ENCODE data around the gene WDPCP. TPM values are rescaled to one million over a fixed set of nuclear protein-coding genes. Genes with fewer than 3 reads are reported as not detected.

Gene WDPCP
- polyA plus RNA-seq, 1 of the 3 experiments (the other 2 are of a cell fraction) = 3.1 TPM

DNA sequence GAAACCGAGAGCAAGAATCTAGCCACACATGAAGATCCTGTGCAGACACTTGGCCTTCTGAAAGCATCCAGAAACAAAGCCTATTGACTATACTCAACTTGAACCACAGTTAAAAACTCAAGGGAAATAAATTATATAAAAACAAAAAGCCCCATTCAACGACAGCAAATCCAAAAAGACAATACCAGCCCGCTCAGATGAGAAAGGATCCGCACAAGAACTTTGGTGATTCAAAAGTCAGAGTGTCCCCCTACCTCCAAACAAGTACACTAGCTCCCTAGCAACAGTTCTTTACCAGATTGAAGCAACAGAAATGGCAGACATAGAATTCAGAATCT, 163.2 kb downstream of the WDPCP start:
- TF ChIP-seq TCF12 (IDR thresholded peaks at IDR 0.05) = no peak
- TF ChIP-seq, protein P1, sequence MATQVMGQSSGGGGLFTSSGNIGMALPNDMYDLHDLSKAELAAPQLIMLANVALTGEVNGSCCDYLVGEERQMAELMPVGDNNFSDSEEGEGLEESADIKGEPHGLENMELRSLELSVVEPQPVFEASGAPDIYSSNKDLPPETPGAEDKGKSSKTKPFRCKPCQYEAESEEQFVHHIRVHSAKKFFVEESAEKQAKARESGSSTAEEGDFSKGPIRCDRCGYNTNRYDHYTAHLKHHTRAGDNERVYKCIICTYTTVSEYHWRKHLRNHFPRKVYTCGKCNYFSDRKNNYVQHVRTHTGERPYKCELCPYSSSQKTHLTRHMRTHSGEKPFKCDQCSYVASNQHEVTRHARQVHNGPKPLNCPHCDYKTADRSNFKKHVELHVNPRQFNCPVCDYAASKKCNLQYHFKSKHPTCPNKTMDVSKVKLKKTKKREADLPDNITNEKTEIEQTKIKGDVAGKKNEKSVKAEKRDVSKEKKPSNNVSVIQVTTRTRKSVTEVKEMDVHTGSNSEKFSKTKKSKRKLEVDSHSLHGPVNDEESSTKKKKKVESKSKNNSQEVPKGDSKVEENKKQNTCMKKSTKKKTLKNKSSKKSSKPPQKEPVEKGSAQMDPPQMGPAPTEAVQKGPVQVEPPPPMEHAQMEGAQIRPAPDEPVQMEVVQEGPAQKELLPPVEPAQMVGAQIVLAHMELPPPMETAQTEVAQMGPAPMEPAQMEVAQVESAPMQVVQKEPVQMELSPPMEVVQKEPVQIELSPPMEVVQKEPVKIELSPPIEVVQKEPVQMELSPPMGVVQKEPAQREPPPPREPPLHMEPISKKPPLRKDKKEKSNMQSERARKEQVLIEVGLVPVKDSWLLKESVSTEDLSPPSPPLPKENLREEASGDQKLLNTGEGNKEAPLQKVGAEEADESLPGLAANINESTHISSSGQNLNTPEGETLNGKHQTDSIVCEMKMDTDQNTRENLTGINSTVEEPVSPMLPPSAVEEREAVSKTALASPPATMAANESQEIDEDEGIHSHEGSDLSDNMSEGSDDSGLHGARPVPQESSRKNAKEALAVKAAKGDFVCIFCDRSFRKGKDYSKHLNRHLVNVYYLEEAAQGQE (IDR thresholded peaks at IDR 0.05; ENCODE audit: low read depth, low read length) = no peak
- TF ChIP-seq, protein P2, sequence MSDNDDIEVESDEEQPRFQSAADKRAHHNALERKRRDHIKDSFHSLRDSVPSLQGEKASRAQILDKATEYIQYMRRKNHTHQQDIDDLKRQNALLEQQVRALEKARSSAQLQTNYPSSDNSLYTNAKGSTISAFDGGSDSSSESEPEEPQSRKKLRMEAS (IDR thresholded peaks at IDR 0.05; ENCODE audit: low read depth) = no peak
- TF ChIP-seq, protein P3, sequence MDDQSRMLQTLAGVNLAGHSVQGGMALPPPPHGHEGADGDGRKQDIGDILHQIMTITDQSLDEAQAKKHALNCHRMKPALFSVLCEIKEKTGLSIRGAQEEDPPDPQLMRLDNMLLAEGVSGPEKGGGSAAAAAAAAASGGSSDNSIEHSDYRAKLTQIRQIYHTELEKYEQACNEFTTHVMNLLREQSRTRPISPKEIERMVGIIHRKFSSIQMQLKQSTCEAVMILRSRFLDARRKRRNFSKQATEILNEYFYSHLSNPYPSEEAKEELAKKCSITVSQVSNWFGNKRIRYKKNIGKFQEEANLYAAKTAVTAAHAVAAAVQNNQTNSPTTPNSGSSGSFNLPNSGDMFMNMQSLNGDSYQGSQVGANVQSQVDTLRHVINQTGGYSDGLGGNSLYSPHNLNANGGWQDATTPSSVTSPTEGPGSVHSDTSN (IDR thresholded peaks at IDR 0.05) = no peak
- TF ChIP-seq, protein P4, sequence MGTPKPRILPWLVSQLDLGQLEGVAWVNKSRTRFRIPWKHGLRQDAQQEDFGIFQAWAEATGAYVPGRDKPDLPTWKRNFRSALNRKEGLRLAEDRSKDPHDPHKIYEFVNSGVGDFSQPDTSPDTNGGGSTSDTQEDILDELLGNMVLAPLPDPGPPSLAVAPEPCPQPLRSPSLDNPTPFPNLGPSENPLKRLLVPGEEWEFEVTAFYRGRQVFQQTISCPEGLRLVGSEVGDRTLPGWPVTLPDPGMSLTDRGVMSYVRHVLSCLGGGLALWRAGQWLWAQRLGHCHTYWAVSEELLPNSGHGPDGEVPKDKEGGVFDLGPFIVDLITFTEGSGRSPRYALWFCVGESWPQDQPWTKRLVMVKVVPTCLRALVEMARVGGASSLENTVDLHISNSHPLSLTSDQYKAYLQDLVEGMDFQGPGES (IDR thresholded peaks at IDR 0.05; ENCODE audit: low read depth, low read length) = no peak
- TF ChIP-seq YY1 (IDR thresholded peaks at IDR 0.05; ENCODE audit: low read depth) = no peak
- TF ChIP-seq, protein P5, sequence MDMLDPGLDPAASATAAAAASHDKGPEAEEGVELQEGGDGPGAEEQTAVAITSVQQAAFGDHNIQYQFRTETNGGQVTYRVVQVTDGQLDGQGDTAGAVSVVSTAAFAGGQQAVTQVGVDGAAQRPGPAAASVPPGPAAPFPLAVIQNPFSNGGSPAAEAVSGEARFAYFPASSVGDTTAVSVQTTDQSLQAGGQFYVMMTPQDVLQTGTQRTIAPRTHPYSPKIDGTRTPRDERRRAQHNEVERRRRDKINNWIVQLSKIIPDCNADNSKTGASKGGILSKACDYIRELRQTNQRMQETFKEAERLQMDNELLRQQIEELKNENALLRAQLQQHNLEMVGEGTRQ (IDR thresholded peaks at IDR 0.05; ENCODE audit: borderline replicate concordance, low read depth, low read length) = no peak
- TF ChIP-seq CHD2 (IDR thresholded peaks at IDR 0.05; ENCODE audit: low read length, partially characterized antibody) = no peak
- no peak for TF ChIP-seq GABPA (IDR thresholded peaks at IDR 0.05; ENCODE audit: low read depth)
- no peak for TF ChIP-seq RFX5 (IDR thresholded peaks at IDR 0.05; ENCODE audit: low read length)
- TF ChIP-seq POLR2AphosphoS5 (IDR thresholded peaks at IDR 0.05; ENCODE audit: low read depth, low read length) = no peak
- TF ChIP-seq TAF1 (IDR thresholded peaks at IDR 0.05; ENCODE audit: borderline replicate concordance, low read depth, low read length) = no peak
- POLR2A ChIA-PET = no interaction called here
- H3K9me3 ChIP-seq = no peaks in the 10 kb centered on the region
- 82% methylated on average over 4 of the region's 4 CpGs for WGBS (ENCODE audit: low lambda C conversion rate)
- H3K36me3 ChIP-seq (replicated peaks in 1 of 2; ENCODE audit: control insufficient read depth in 1 of 2, insufficient read depth in 2 of 2, low read length in 1 of 2) = peaks cover 0 to 4% of the 10 kb centered on the region in 2 experiments
- no peak for DNase-seq
- no peak overlapping the region for H2AFZ ChIP-seq (ENCODE audit: low read depth)
- no peaks in the 10 kb centered on the region for H3K9me2 ChIP-seq
- no peak overlapping the region for H3K9ac ChIP-seq
- no peaks in the 10 kb centered on the region for H4K20me1 ChIP-seq (ENCODE audit: insufficient read depth)
- CTCF ChIA-PET = no interaction called here
- H3K4me1 ChIP-seq (ENCODE audit: control insufficient read depth in 1 of 2, insufficient read depth in 2 of 2, low read depth in 1 of 2, low read length in 1 of 2) = no peaks in the 10 kb centered on the region
- no peaks in the 10 kb centered on the region for H3K79me2 ChIP-seq (ENCODE audit: insufficient read depth)
- H3K4me3 ChIP-seq (ENCODE audit: low read depth in 2 of 2, low read length in 1 of 2) = no peak overlapping the region
- H3K4me2 ChIP-seq = no peak overlapping the region
- H3F3A ChIP-seq (replicated peaks; ENCODE audit: insufficient read depth) = no peaks in the 10 kb centered on the region
- no peak overlapping the region for H3K27ac ChIP-seq (ENCODE audit: low read depth in 2 of 2, low read length in 1 of 2)
- no peaks in the 10 kb centered on the region for H3K27me3 ChIP-seq (ENCODE audit: insufficient read depth)
